Neutrophil (primary cell): ENCODE measurements around the gene CYP27B1.

Source experiments
- H3K27ac ChIP-seq: fragments of 200-600 bp; sonication (generic); 2 replicates; pipeline ENCODE4 v1.5.1; 2016; ENCODE audit warnings: mild to moderate bottlenecking, moderate library complexity
- H3K27me3 ChIP-seq: fragments of 200-600 bp; sonication (generic); 2 replicates; pipeline ENCODE4 v1.6.0; 2016; ENCODE audit warnings: mild to moderate bottlenecking
- H3K36me3 ChIP-seq: fragments of 200-600 bp; sonication (generic); 2 replicates; pipeline ENCODE4 v1.5.1; 2017
- H3K4me1 ChIP-seq, 2 experiments: fragments of 200-600 bp in 1 of 2; sonication (generic) in 1 of 2; 1 replicate in 1 of 2; 2 replicates in 1 of 2; pipeline versions ENCODE4 v1.5.1 to v1.6.1; 2013 to 2016; ENCODE audit warnings: low read depth in 1 of 2, low read length in 1 of 2, mild to moderate bottlenecking in 1 of 2, moderate library complexity in 1 of 2; ENCODE audit not compliant: control insufficient read depth in 1 of 2, insufficient read depth in 1 of 2
- H3K4me3 ChIP-seq, 2 experiments: fragments of 200-600 bp in 1 of 2; sonication (generic) in 1 of 2; 1 replicate in 1 of 2; 2 replicates in 1 of 2; pipeline ENCODE4 v1.5.1; 2013 to 2016; ENCODE audit warnings: low read depth in 1 of 2, low read length in 1 of 2, mild to moderate bottlenecking in 1 of 2, moderate library complexity in 1 of 2
- H3K9me3 ChIP-seq: fragments of 200-600 bp; sonication (generic); 2 replicates; pipeline ENCODE4 v1.5.1; 2016
- TF ChIP-seq, protein P1 (sequence below): fragments of 200-600 bp; sonication (generic); IDR thresholded peaks from 2 replicates; pipeline ENCODE4 v1.5.1; 2016; ENCODE audit warnings: antibody characterized with exemption

Gene CYP27B1

DNA sequence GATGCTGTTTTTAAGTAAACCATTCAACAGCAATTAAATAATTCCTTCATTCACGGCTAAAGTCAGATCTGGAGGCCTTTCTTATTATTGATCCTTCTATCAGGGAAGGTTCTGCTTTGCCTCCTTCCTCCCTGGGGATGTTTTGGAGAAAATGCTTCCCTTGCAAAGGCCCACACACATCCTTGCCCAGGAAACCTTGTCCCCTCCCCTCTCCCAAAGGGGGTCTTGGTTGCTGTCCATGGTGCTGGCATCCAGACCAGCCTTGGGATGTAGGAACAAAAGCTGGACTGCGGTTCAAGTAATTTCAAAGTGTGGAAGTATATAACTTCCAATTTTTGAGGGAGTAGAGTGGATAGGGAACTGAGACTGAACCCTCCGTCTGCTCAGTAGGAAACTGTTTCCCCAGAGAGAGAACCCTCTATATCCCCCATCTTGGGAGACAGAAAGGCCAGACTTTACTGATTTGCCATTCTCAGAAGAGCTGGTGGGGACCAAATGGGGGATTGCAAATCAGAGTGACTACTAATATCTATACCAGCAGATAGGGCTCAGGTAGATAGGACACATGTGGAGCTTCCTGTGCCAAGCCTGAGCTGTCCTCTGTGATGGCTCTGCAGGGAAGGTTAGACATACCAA, 6.4 kb downstream of the CYP27B1 start:
- Histone ChIP-seq H3K27me3 (peaks cover 58% of the 10 kb centered on the region), H3K9me3 (no peaks in the 10 kb centered on the region)
- TF ChIP-seq, protein P1, sequence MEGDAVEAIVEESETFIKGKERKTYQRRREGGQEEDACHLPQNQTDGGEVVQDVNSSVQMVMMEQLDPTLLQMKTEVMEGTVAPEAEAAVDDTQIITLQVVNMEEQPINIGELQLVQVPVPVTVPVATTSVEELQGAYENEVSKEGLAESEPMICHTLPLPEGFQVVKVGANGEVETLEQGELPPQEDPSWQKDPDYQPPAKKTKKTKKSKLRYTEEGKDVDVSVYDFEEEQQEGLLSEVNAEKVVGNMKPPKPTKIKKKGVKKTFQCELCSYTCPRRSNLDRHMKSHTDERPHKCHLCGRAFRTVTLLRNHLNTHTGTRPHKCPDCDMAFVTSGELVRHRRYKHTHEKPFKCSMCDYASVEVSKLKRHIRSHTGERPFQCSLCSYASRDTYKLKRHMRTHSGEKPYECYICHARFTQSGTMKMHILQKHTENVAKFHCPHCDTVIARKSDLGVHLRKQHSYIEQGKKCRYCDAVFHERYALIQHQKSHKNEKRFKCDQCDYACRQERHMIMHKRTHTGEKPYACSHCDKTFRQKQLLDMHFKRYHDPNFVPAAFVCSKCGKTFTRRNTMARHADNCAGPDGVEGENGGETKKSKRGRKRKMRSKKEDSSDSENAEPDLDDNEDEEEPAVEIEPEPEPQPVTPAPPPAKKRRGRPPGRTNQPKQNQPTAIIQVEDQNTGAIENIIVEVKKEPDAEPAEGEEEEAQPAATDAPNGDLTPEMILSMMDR, result no peak

GRCh38 chr12:57759360-57759980, 7.4 kb downstream of the CYP27B1 start:
- H3K4me3 ChIP-seq, result no peak overlapping the region
- H3K36me3 ChIP-seq, result no peaks in the 10 kb centered on the region
- H3K27me3 ChIP-seq, result peaks cover 58% of the 10 kb centered on the region
- H3K4me1 ChIP-seq, result peaks cover 17 to 25% of the 10 kb centered on the region in 2 experiments
- H3K27ac ChIP-seq, result no peak overlapping the region
- TF ChIP-seq, protein P1, result no peak
- no peaks in the 10 kb centered on the region for H3K9me3 ChIP-seq

More for the DNA sequence above, 6.4 kb downstream of the CYP27B1 start:
- Histone ChIP-seq H3K27ac (no peak overlapping the region), H3K4me3 (no peak overlapping the region), H3K36me3 (no peaks in the 10 kb centered on the region), H3K4me1 (peaks cover 25% of the 10 kb centered on the region in 2 experiments)

DNA sequence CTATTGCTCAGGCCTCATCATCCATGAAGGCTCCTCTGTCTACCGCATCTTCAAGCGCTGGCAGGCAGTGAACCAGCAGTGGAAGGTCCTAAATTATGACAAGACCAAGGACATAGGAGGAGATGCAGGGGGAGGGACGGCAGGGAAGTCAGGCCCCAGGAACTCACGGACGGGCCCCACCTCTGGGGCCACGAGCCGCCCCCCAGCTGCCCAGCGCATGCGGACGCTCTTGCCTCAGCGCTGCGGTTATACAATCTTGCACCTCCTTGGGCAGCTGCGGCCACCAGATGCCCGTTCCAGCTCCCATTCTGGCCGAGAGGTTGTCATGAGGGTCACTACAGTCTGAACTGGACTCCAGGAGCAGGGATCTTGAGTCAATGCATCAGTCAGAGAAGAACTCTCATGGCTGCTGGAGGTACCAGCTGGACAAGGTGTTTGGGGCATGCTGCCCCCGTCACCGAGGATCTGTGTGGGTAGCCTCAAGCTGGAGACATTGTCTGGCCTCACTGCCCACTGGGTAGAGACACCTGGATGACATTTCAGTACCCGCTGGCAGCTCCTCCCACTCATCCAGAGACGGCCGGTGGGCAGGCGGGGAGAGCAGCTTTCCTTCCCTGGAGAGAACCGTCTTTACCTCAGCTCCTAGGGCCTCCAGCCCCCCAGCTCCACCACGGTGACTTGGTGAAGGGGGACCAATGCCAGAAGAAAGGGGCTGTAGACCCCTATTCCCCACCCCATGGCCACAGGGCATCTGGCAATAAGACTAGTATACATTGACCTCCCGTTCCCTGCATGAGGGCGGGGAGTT, 8.1 kb downstream of the CYP27B1 start:
- TF ChIP-seq, protein P1, result no peak
- no peaks in the 10 kb centered on the region for H3K9me3 ChIP-seq
- no peak overlapping the region for H3K4me3 ChIP-seq
- peaks cover 20 to 28% of the 10 kb centered on the region in 2 experiments for H3K4me1 ChIP-seq
- H3K36me3 ChIP-seq, result no peaks in the 10 kb centered on the region
- H3K27ac ChIP-seq, result no peak overlapping the region
- H3K27me3 ChIP-seq, result peaks cover 58% of the 10 kb centered on the region

DNA sequence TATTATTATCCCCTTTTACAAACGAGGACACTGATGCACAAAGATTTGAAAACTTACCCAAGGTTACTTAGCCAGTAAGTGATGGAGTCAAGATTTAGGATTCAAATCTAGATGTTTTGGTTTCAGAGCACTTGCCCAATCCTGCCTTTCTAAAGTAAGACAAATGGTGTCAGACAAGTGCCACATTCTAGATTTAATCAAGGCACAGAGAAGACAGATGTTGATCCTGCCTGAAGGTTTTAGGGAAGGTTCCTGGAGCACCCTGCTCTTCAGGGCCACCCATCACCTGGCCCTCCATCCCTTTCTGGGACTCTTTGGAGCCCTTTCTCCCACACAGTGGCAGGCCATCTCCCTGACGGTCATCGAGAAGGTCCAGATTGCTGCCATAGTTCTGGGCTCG, 9.1 kb downstream of the CYP27B1 start:
- no peak overlapping the region for H3K27ac ChIP-seq
- no peaks in the 10 kb centered on the region for H3K9me3 ChIP-seq
- TF ChIP-seq, protein P1, result no peak
- H3K36me3 ChIP-seq, result no peaks in the 10 kb centered on the region
- H3K4me1 ChIP-seq, result peaks cover 21 to 29% of the 10 kb centered on the region in 2 experiments
- peaks cover 58% of the 10 kb centered on the region for H3K27me3 ChIP-seq
- H3K4me3 ChIP-seq, result no peak overlapping the region

- Histone ChIP-seq H3K4me1 (peaks cover 32 to 38% of the 10 kb centered on the region in 2 experiments), H3K9me3 (no peaks in the 10 kb centered on the region), H3K4me3 (peak overlapping the region; percentile 52 to 66), H3K27ac (peak overlapping the region; percentile 23), H3K27me3 (peaks cover 51% of the 10 kb centered on the region), H3K36me3 (no peaks in the 10 kb centered on the region)
- TF ChIP-seq, protein P1, result peak; percentile 53
Observed at GRCh38 chr12:57756406-57757341, 10.2 kb downstream of the CYP27B1 start.
